Activated CD8-positive, alpha-beta T cell treated with anti-CD3 and anti-CD28 coated beads for 36 hours (primary cell): ENCODE measurements around the gene MXD1. TPM values are rescaled to one million over a fixed set of nuclear protein-coding genes. Genes with fewer than 3 reads are reported as not detected.

Experiments used
- ATAC-seq: fragments of 200-7000 bp; cut with Tn5 transposase; one replicate; pipeline ENCODE4 v1.10.0; 2021; ENCODE audit warnings: mild to moderate bottlenecking, moderate library complexity
- CTCF ChIA-PET: fragments of 350-600 bp; sonication (Branson Sonifier 250); formaldehyde crosslinking; loops from one replicate; lab custom pipeline; 2021; ENCODE audit warnings: antibody characterized with exemption; lab: Charles Lee
- POLR2A ChIA-PET: fragments of 350-600 bp; sonication (Branson Sonifier 250); formaldehyde crosslinking; loops from one replicate; lab custom pipeline; 2021; ENCODE audit warnings: antibody characterized with exemption; lab: Charles Lee
- DNase-seq: peaks from one replicate; pipeline ENCODE4 v3.0.0-alpha.2; 2020
- H3K27ac Mint-ChIP-seq: one replicate; pipeline ENCODE4 v1.8.0; 2021; ENCODE audit warnings: mild to moderate bottlenecking, mixed read lengths
- H3K27me3 Mint-ChIP-seq: one replicate; pipeline ENCODE4 v1.8.0; 2021; ENCODE audit warnings: mixed read lengths
- H3K36me3 Mint-ChIP-seq: one replicate; pipeline ENCODE4 v1.8.0; 2021; ENCODE audit warnings: low read depth, mixed read lengths
- H3K4me1 Mint-ChIP-seq: one replicate; pipeline ENCODE4 v1.8.0; 2021; ENCODE audit warnings: low read depth, mixed read lengths
- H3K4me3 Mint-ChIP-seq: one replicate; pipeline ENCODE4 v1.8.0; 2021; ENCODE audit warnings: mild to moderate bottlenecking, moderate library complexity, mixed read lengths
- H3K9me3 Mint-ChIP-seq: one replicate; pipeline ENCODE4 v1.8.0; 2021; ENCODE audit warnings: mixed read lengths
- CTCF ChIP-seq: fragments of 200-600 bp; IDR thresholded peaks from one replicate; pipeline ENCODE4 v1.8.0; 2022; ENCODE audit warnings: antibody characterized with exemption, mild to moderate bottlenecking
- intact Hi-C: fragments of 100-400 bp; cut with micrococcal nuclease; formaldehyde crosslinking; loops from one replicate; pipeline ENCODE4 v1.10.0; 2022
- total RNA-seq, 2 experiments: library from RNA; stranded (reverse); gene quantifications; one replicate each; pipeline ENCODE4 v1.2.3, GENCODE V29; 2021

The MXD1 gene
- total RNA-seq, 2 experiments from 2014 or later = 9.9 to 11.7 TPM

- ATAC-seq (peak; percentile 17), DNase-seq (peak; percentile 25)
- CTCF ChIA-PET = interaction anchor here (0.6 to 1.5 kb wide), 3 partner anchors 12 to 219 kb away, joined by 3 read pairs; no protein-coding TSS in a partner anchor
- Mint-ChIP-seq H3K4me3 (no peak overlapping the region), H3K4me1 (peaks cover 37% of the 10 kb centered on the region), H3K9me3 (no peaks in the 10 kb centered on the region), H3K27ac (no peak overlapping the region), H3K27me3 (no peaks in the 10 kb centered on the region), H3K36me3 (peaks cover 11% of the 10 kb centered on the region)
- POLR2A ChIA-PET = interaction anchor here (1.0 to 1.3 kb wide), 3 partner anchors 8 to 29 kb away, joined by 3 to 4 read pairs (median 3); partner anchors contain the start of gene MXD1
- intact Hi-C loops = no loop called here
- no peak for TF ChIP-seq CTCF
These were observed 28.3 kb downstream of the MXD1 start for GRCh38 chr2:69943000-69943842.

GRCh38 chr2:69943843-69944525 is 29.1 kb downstream of the MXD1 start:
- no peak for TF ChIP-seq CTCF
- Mint-ChIP-seq H3K9me3 (no peaks in the 10 kb centered on the region), H3K36me3 (peaks cover 5% of the 10 kb centered on the region), H3K4me3 (no peak overlapping the region), H3K4me1 (peaks cover 37% of the 10 kb centered on the region), H3K27ac (no peak overlapping the region), H3K27me3 (no peaks in the 10 kb centered on the region)
- POLR2A ChIA-PET = interaction anchor here (1.0 to 1.3 kb wide), 2 partner anchors 8 to 11 kb away, joined by 3 to 4 read pairs; no protein-coding TSS in a partner anchor
- ATAC-seq (no peak), DNase-seq (no peak)
- CTCF ChIA-PET = interaction anchor here (1.3 to 1.4 kb wide), 2 partner anchors 12 kb away, joined by 3 to 6 read pairs; no protein-coding TSS in a partner anchor
- intact Hi-C loops = no loop called here

- no peaks in the 10 kb centered on the region for H3K9me3 Mint-ChIP-seq
- no peak for ATAC-seq
- peaks cover under 1% of the 10 kb centered on the region for H3K36me3 Mint-ChIP-seq
- intact Hi-C loops = no loop called here
- H3K4me1 Mint-ChIP-seq = peaks cover 37% of the 10 kb centered on the region
- H3K27ac Mint-ChIP-seq = no peak overlapping the region
- no peak overlapping the region for H3K4me3 Mint-ChIP-seq
- no peaks in the 10 kb centered on the region for H3K27me3 Mint-ChIP-seq
- no peak for TF ChIP-seq CTCF
- ChIA-PET POLR2A (interaction anchor here (1.3 to 2.2 kb wide), 2 partner anchors 9 to 13 kb away, joined by 4 to 9 read pairs; no protein-coding TSS in a partner anchor), CTCF (interaction anchor here (1.3 to 1.4 kb wide), 2 partner anchors 11 to 12 kb away, joined by 3 to 6 read pairs; no protein-coding TSS in a partner anchor)
- no peak for DNase-seq
These were observed 29.8 kb downstream of the MXD1 start for GRCh38 chr2:69944756-69945155.

- POLR2A ChIA-PET = interaction anchor here (1.3 to 2.2 kb wide), 3 partner anchors 9 to 123 kb away, joined by 4 to 9 read pairs (median 9); no protein-coding TSS in a partner anchor
- Mint-ChIP-seq H3K27me3 (no peaks in the 10 kb centered on the region), H3K9me3 (no peaks in the 10 kb centered on the region), H3K4me1 (peaks cover 37% of the 10 kb centered on the region), H3K36me3 (no peaks in the 10 kb centered on the region), H3K27ac (peak overlapping the region; percentile 33), H3K4me3 (no peak overlapping the region)
- ATAC-seq = no peak
- no peak for TF ChIP-seq CTCF
- intact Hi-C loops = no loop called here
- CTCF ChIA-PET = interaction anchor here (1.4 to 2.0 kb wide), 2 partner anchors 13 to 129 kb away, joined by 4 to 6 read pairs; no protein-coding TSS in a partner anchor
- no peak for DNase-seq
These were observed 30.5 kb downstream of the MXD1 start for GRCh38 chr2:69945441-69945840.
